Neuronal stem cell (in vitro differentiated cells): ENCODE data around the gene MEGF9.

Experiments
- DNase-seq: peaks from one replicate; pipeline ENCODE4 v3.0.0-alpha.2; 2013; ENCODE audit warnings: low spot score
- H2AFZ ChIP-seq: one replicate; pipeline ENCODE4 v1.6.1; 2013; ENCODE audit warnings: mild to moderate bottlenecking, low read length, inconsistent platforms
- H2AK5ac ChIP-seq: 2 replicates; pipeline ENCODE4 v1.6.1; 2013; ENCODE audit warnings: low read depth, mild to moderate bottlenecking, inconsistent platforms, low read length, moderate library complexity, mixed read lengths
- H2BK120ac ChIP-seq: 2 replicates; pipeline ENCODE4 v1.6.1; 2013; ENCODE audit warnings: low read depth, mild to moderate bottlenecking, inconsistent platforms, low read length, moderate library complexity, mixed read lengths
- H2BK12ac ChIP-seq: one replicate; pipeline ENCODE4 v1.6.1; 2013; ENCODE audit warnings: low read length, inconsistent platforms
- H2BK15ac ChIP-seq: 2 replicates; pipeline ENCODE4 v1.6.1; 2013; ENCODE audit warnings: mild to moderate bottlenecking, low read length, inconsistent platforms, mixed read lengths
- H2BK5ac ChIP-seq: one replicate; pipeline ENCODE4 v1.6.1; 2013; ENCODE audit warnings: inconsistent platforms, mild to moderate bottlenecking, low read length, moderate library complexity
- H3K14ac ChIP-seq: one replicate; pipeline ENCODE4 v1.6.1; 2013; ENCODE audit warnings: low read length, inconsistent platforms
- H3K18ac ChIP-seq: 2 replicates; pipeline ENCODE4 v1.6.1; 2013; ENCODE audit warnings: low read length, inconsistent platforms
- H3K23ac ChIP-seq: 2 replicates; pipeline ENCODE4 v1.6.1; 2013; ENCODE audit warnings: low read depth, mild to moderate bottlenecking, mixed read lengths, low read length, inconsistent platforms; ENCODE audit not compliant: poor library complexity
- H3K27ac ChIP-seq: replicated peaks from 3 replicates; pipeline ENCODE4 v1.5.1; 2013; ENCODE audit warnings: low read length, inconsistent platforms
- H3K27me3 ChIP-seq, 3 experiments: 2 replicates each; pipeline ENCODE4 v1.6.1; 2013; ENCODE audit warnings: low read length in 3 of 3, mild to moderate bottlenecking in 2 of 3, inconsistent platforms in 1 of 3, low read depth in 1 of 3, mixed read lengths in 1 of 3, moderate library complexity in 1 of 3; ENCODE audit not compliant: control insufficient read depth in 3 of 3, insufficient read depth in 3 of 3
- H3K36me3 ChIP-seq, 2 donors: replicated peaks in 1 of 2; 2 replicates each; pipeline ENCODE4 v1.6.1; 2013; ENCODE audit warnings: low read length in 2 of 2; ENCODE audit not compliant: control insufficient read depth in 2 of 2, insufficient read depth in 2 of 2
- H3K4ac ChIP-seq: 2 replicates; pipeline ENCODE4 v1.6.1; 2013; ENCODE audit warnings: inconsistent platforms, mild to moderate bottlenecking, low read length, moderate library complexity
- H3K4me1 ChIP-seq, 2 donors: 1 replicate in 1 of 2; 2 replicates in 1 of 2; pipeline ENCODE4 v1.6.1; 2013; ENCODE audit warnings: low read length in 2 of 2, low read depth in 1 of 2; ENCODE audit not compliant: control insufficient read depth in 2 of 2, insufficient read depth in 1 of 2
- H3K4me2 ChIP-seq: one replicate; pipeline ENCODE4 v1.6.1; 2013; ENCODE audit warnings: mild to moderate bottlenecking, low read length, inconsistent platforms; ENCODE audit not compliant: insufficient read depth, poor library complexity, severe bottlenecking
- H3K4me3 ChIP-seq, 2 donors: 2 replicates each; pipeline ENCODE4 v1.5.1; 2013; ENCODE audit warnings: low read length in 2 of 2, mild to moderate bottlenecking in 2 of 2, inconsistent platforms in 1 of 2, moderate library complexity in 1 of 2
- H3K79me1 ChIP-seq: one replicate; pipeline ENCODE4 v1.6.1; 2013; ENCODE audit warnings: low read depth, mild to moderate bottlenecking, inconsistent platforms, low read length, moderate library complexity
- H3K9ac ChIP-seq: one replicate; pipeline ENCODE4 v1.6.1; 2013; ENCODE audit warnings: mild to moderate bottlenecking, low read depth, low read length, inconsistent platforms; ENCODE audit not compliant: poor library complexity
- H3K9me3 ChIP-seq, 2 donors: replicated peaks in 1 of 2; 2 replicates each; pipeline versions ENCODE3 to v1.6.1; 2013; ENCODE audit warnings: low read length in 2 of 2, mild to moderate bottlenecking in 2 of 2, inconsistent platforms in 1 of 2, low read depth in 1 of 2, mixed read lengths in 1 of 2, moderate library complexity in 1 of 2; ENCODE audit not compliant: control insufficient read depth in 2 of 2, insufficient read depth in 1 of 2
- H4K8ac ChIP-seq: one replicate; pipeline ENCODE4 v1.6.1; 2013; ENCODE audit warnings: low read depth, mild to moderate bottlenecking, inconsistent platforms, low read length, moderate library complexity
- H4K91ac ChIP-seq: one replicate; pipeline ENCODE4 v1.6.1; 2013; ENCODE audit warnings: low read length, low read depth, mild to moderate bottlenecking, inconsistent platforms; ENCODE audit not compliant: poor library complexity
- WGBS, 2 donors: extraction: QIAGEN DNeasy Blood & Tissue Kit; methylation state at CpG; one replicate each; pipeline ENCODE4 v1.1.7; 2013; ENCODE audit warnings: missing lambda C conversion rate in 2 of 2, mixed read lengths in 1 of 2; ENCODE audit not compliant: insufficient read length in 2 of 2, insufficient replicate concordance in 1 of 2; ENCODE audit errors: extremely low coverage in 2 of 2; 5-methylcytosine and 5-hydroxymethylcytosine counted together

Gene MEGF9

DNA sequence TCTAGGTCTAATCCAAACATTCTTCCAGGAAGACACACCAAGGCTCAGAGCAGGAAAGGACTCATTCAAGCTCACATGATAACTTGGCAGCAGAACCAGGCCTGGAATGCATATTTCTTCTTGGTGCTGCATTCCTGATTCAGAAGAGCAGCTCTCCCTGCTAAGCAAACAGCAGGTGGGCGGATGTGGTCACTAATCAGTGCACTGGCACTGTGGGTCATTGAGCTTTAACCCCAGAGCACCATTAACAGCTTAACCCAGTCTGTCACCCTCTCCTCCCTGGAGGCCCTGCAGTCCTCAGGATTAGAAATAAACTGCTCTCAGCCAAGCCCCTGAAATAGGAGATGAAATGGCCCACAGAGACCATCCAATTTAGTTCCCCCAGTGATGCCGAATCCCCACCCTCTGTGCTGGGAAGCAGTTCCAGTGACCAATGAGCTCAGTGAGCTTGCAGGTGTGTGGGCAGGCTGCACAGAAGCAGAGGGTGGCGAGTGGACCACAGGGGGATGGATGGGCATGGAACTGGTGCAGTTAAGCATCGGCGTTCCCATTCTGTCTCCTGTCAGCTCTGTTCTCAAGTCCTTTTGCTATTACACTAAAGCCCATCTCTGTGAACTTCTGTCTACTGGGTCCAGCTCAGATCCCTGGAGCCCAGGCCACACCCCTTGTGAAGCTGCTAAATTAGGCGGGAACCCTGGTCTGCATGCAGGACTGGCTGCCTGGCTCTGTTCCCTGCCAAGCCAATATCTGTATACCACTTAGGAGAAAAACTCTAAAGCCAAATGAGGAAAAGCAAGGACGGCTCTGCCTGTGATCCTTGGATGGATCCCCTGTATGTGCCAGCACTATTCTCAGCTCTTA is 16.6 kb upstream of the MEGF9 start:
- Histone ChIP-seq H3K79me1 (no peaks in the 10 kb centered on the region), H4K8ac (no peak overlapping the region), H3K14ac (no peak overlapping the region), H3K9me3 (no peaks in the 10 kb centered on the region), H3K27ac (peak overlapping the region; percentile 60), H3K9ac (no peak overlapping the region), H3K27me3 (no peaks in the 10 kb centered on the region), H2AFZ (no peak overlapping the region), H3K4me3 (no peak overlapping the region), H2BK15ac (no peak overlapping the region), H3K18ac (peak overlapping the region; percentile 16), H4K91ac (no peak overlapping the region), H3K36me3 (no peaks in the 10 kb centered on the region), H3K23ac (no peak overlapping the region), H3K4ac (no peak overlapping the region), H2BK120ac (no peak overlapping the region), H3K4me1 (peaks cover 10 to 17% of the 10 kb centered on the region in 2 donors), H2AK5ac (no peak overlapping the region), H2BK12ac (no peak overlapping the region), H3K4me2 (no peak overlapping the region), H2BK5ac (no peak overlapping the region)
- WGBS, 2 donors = no CpG with 5 or more reads among the region's 7 CpGs
- DNase-seq = peak; percentile 44

DNA sequence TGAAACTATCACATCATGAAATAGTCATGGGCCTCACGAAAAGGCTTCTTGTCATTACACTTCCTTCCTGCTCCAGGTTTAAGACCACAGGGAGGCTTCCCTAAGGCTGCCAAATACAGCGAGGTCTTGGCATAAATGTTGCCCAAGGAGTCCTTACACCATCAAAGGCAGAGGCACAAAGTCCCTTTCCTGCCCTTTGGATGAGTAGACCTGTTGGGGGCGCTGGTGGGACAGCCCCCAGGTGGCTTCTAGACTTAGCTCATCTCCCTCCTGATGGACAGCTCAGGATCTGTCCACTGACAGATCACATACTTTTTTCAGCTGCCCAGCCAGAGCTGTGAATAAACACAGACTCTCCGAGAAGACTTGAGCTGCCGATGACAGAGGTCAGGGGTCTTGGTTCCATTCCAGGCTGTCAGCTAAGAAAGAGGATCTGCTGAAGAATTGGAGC is 15.5 kb upstream of the MEGF9 start:
- Histone ChIP-seq H2BK15ac (no peak overlapping the region), H3K79me1 (no peaks in the 10 kb centered on the region), H4K91ac (no peak overlapping the region), H3K36me3 (no peaks in the 10 kb centered on the region), H2BK12ac (no peak overlapping the region), H3K27ac (no peak overlapping the region), H3K14ac (no peak overlapping the region), H3K4me3 (no peak overlapping the region), H2BK120ac (no peak overlapping the region), H3K9ac (no peak overlapping the region), H3K18ac (peak overlapping the region; percentile 21), H2AFZ (no peak overlapping the region), H3K4me2 (no peak overlapping the region), H3K27me3 (no peaks in the 10 kb centered on the region), H3K4ac (no peak overlapping the region), H3K9me3 (no peaks in the 10 kb centered on the region), H2BK5ac (no peak overlapping the region), H3K23ac (no peak overlapping the region), H3K4me1 (peaks cover 6 to 17% of the 10 kb centered on the region in 2 donors), H4K8ac (no peak overlapping the region), H2AK5ac (peak overlapping the region; percentile 21)
- WGBS, 2 donors = no CpG with 5 or more reads among the region's 5 CpGs
- no peak for DNase-seq

DNA sequence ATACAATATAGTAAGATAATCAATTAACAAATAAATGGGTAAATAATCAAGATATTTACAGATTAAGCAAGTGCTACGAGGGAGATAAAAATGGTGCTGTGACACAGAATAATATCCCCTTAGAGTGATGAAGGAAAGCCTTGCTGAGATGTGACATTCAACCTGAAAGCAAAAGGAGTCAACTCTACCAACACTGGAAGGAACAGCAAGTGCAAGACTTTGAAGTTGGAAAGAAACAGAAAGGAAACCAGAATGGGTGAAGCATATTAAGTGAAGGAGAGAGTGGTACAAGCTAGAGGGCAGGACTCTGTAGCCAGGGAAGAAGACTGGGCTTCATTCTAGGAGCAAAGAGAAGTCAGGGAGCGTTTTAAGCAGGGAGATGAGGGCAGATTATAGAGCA is 12.2 kb upstream of the MEGF9 start:
- no peak for DNase-seq
- Histone ChIP-seq H3K4ac (no peak overlapping the region), H2BK15ac (no peak overlapping the region), H2AK5ac (no peak overlapping the region), H3K4me3 (no peak overlapping the region), H2BK12ac (no peak overlapping the region), H2BK5ac (no peak overlapping the region), H4K91ac (no peak overlapping the region), H3K14ac (no peak overlapping the region), H3K18ac (no peak overlapping the region), H3K27ac (no peak overlapping the region), H3K4me1 (peaks cover 6 to 13% of the 10 kb centered on the region in 2 donors), H4K8ac (no peak overlapping the region), H3K4me2 (no peak overlapping the region), H3K9me3 (no peaks in the 10 kb centered on the region), H2BK120ac (no peak overlapping the region), H2AFZ (peak overlapping the region; percentile 11), H3K23ac (no peak overlapping the region), H3K27me3 (no peaks in the 10 kb centered on the region), H3K9ac (no peak overlapping the region), H3K79me1 (no peaks in the 10 kb centered on the region), H3K36me3 (no peaks in the 10 kb centered on the region)
- WGBS, 2 donors = no CpG with 5 or more reads among the region's 2 CpGs

DNA sequence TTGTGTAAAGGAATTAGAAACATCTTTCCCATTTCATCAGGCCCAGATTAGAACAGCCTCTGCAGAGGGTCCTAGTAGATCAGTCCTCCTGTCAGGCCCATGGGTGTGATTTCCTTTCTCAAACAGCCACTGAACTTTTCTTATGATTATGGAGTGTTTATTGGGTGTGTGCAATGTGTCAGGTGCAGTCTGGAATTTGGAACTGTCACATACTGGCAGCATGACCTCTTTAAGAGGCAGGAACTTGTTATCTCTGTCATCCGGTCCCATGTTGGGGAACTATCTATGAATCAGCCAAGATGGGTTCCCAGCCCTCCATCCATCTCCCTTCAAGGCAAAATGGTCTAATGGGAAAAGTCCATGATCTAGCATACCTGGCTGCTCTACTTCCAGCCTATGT is 11.6 kb upstream of the MEGF9 start:
- Histone ChIP-seq H3K4me2 (no peak overlapping the region), H2BK120ac (no peak overlapping the region), H3K14ac (no peak overlapping the region), H2AK5ac (no peak overlapping the region), H2BK5ac (no peak overlapping the region), H3K4me3 (no peak overlapping the region), H3K18ac (no peak overlapping the region), H3K79me1 (no peaks in the 10 kb centered on the region), H3K27me3 (no peaks in the 10 kb centered on the region), H3K36me3 (no peaks in the 10 kb centered on the region), H3K9me3 (no peaks in the 10 kb centered on the region), H3K27ac (no peak overlapping the region), H3K4me1 (peaks cover 4 to 9% of the 10 kb centered on the region in 2 donors), H3K4ac (no peak overlapping the region), H3K23ac (no peak overlapping the region), H2BK12ac (no peak overlapping the region), H3K9ac (no peak overlapping the region), H2AFZ (no peak overlapping the region), H4K91ac (no peak overlapping the region), H4K8ac (no peak overlapping the region), H2BK15ac (no peak overlapping the region)
- no peak for DNase-seq
- no CpG with 5 or more reads among the region's 1 CpG for WGBS, 2 donors
